ENCODE data around the gene STK25. TPM values are rescaled to one million over a fixed set of nuclear protein-coding genes. Genes with fewer than 3 reads are reported as not detected.

Gene STK25
- total RNA-seq, 4 donors from 2014 or later: 407 to 555 (median 524) TPM

DNA sequence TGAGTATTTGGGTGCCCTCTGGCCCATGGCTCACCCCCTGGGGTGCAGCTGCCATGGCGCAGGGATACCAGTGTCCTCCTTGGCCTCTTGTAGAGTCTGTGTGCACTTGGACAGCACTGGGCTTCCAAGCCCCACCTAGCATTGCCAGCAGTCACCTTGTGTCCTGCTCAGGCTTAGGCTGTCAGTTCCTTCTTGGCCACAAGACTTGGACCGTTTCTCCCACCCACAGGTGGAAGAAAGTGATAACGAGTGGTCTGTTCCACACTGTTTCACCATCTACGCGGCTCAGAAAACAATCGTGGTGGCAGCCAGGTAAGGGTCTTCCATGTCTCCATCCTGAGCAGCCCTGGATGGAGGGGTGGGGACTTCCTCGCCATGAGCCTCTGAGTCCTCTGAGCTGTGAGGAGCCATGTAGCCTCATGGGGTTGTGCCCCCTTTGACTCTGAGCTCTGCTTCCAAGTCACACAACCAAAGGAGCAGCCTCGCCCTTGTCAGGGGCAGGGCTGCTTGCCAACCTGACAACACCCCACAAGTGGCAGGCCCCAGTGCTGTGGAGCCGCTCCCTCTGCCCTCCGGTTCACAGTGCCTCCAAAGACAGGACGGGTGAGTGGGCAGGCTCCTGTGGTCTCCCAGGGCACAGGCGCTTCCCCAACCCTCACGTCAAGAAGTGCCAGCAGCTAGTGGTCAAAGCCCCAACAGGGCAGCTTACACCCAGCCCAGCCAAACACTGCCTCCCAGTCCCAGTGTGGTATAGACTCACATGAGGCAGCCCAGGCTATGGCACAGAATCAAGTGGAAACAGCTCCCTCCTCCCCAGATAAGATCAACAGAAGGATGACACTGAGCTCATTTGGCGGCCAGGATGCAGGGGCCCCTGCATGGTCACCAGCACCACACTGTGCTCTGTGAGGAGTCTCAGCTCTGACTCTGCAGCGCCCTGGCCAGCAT is 18.4 kb downstream of the STK25 start:
- no peak for TF ChIP-seq POLR2A (IDR thresholded peaks at IDR 0.05)
- TF ChIP-seq, protein P1, sequence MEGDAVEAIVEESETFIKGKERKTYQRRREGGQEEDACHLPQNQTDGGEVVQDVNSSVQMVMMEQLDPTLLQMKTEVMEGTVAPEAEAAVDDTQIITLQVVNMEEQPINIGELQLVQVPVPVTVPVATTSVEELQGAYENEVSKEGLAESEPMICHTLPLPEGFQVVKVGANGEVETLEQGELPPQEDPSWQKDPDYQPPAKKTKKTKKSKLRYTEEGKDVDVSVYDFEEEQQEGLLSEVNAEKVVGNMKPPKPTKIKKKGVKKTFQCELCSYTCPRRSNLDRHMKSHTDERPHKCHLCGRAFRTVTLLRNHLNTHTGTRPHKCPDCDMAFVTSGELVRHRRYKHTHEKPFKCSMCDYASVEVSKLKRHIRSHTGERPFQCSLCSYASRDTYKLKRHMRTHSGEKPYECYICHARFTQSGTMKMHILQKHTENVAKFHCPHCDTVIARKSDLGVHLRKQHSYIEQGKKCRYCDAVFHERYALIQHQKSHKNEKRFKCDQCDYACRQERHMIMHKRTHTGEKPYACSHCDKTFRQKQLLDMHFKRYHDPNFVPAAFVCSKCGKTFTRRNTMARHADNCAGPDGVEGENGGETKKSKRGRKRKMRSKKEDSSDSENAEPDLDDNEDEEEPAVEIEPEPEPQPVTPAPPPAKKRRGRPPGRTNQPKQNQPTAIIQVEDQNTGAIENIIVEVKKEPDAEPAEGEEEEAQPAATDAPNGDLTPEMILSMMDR (IDR thresholded peaks at IDR 0.05 in 4 of 5, conservative IDR thresholded peaks at IDR 0.05 in 1 of 5): no peak
- Histone ChIP-seq H3K36me3 (peaks cover 0 to 22% of the 10 kb centered on the region in 2 donors), H3K4me1 (no peaks in the 10 kb centered on the region), H3K27me3 (no peaks in the 10 kb centered on the region), H3K27ac (no peak overlapping the region), H3K4me3 (no peak overlapping the region), H3K9me3 (no peaks in the 10 kb centered on the region)
- ATAC-seq: no peak
- intact Hi-C loops (cut with DNase I; ENCODE audit: low total_unique reads) (loop anchor here (10.0 kb wide), 1 partner anchor 405 kb away; no protein-coding TSS in a partner anchor), in situ Hi-C loops (cut with MboI; ENCODE audit: low sequenced_read_pairs in 4 of 4) (no loop called here)
- no peak for DNase-seq

DNA sequence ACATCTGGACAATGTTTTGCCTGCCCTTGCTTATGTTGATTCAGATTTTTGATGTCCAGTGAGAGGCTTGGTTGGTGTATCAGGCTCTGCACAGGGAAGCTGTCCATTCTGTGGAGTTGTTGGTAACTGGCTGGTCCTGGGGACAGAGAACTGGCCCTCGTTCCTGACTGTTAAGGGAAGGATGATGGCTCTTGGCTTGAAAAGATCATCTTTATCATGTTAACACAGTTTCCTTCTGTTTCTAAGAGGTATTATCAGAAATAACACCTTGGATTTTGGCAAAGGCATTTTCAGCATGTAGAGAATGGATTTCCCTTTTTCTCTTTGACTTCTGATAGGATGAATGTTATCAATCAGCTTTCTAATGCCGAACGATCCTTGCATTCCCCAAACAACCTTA is 19.3 kb downstream of the STK25 start:
- no peak overlapping the region for H3K27ac ChIP-seq
- in situ Hi-C loops (cut with MboI; ENCODE audit: low sequenced_read_pairs in 4 of 4): no loop called here
- DNase-seq (no peak), ATAC-seq (no peak)
- no peaks in the 10 kb centered on the region for H3K27me3 ChIP-seq
- no peak overlapping the region for H3K4me3 ChIP-seq
- peaks cover 0 to 13% of the 10 kb centered on the region in 2 donors for H3K36me3 ChIP-seq
- H3K4me1 ChIP-seq: no peaks in the 10 kb centered on the region
- no peaks in the 10 kb centered on the region for H3K9me3 ChIP-seq
- intact Hi-C loops (cut with DNase I; ENCODE audit: low total_unique reads): loop anchor here (10.0 kb wide), 1 partner anchor 404 kb away; no protein-coding TSS in a partner anchor
- TF ChIP-seq, protein P1 (IDR thresholded peaks at IDR 0.05 in 4 of 5, conservative IDR thresholded peaks at IDR 0.05 in 1 of 5): no peak
- TF ChIP-seq POLR2A (IDR thresholded peaks at IDR 0.05): no peak

DNA sequence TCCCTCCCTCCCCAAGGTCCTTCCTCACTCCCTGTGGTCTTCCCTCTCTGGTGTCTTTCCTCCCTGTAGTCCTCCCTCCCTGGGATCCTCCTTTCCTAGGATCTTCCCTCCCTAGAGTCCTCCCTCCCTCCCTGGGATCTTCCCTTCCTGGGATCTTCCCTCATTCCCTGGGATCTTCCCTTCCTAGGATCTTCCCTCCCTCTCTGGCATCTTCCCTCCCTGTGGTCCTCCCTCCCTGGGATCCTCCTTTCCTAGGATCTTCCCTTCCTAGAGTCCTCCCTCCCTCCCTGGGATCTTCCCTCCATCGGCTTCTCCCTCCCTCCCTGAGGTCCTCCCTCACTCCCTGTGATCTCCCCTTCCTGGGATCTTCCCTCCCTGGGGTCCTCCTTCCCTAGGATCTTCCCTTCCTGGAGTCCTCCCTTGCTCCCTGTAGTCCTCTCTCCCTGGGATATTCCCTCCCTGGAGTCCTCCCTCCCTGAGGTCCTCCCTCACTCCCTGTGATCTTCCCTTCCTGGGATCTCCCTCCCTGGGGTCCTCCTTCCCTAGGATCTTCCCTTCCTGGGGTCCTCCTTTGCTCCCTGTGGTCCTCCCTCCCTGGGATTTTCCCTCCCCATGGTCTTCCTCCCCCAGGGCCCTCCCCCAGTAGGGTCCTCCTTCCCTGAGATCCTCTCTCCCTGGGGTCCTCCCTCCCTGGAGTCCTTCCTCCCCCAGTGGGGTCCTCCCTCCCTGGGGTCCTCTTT is 23.0 kb downstream of the STK25 start:
- TF ChIP-seq POLR2A (IDR thresholded peaks at IDR 0.05): no peak
- TF ChIP-seq, protein P1 (IDR thresholded peaks at IDR 0.05 in 4 of 5, conservative IDR thresholded peaks at IDR 0.05 in 1 of 5): no peak
- H3K4me1 ChIP-seq: no peaks in the 10 kb centered on the region
- DNase-seq: no peak
- intact Hi-C loops (cut with DNase I; ENCODE audit: low total_unique reads) (loop anchor here (10.0 kb wide), 1 partner anchor 401 kb away; no protein-coding TSS in a partner anchor), in situ Hi-C loops (cut with MboI; ENCODE audit: low sequenced_read_pairs in 4 of 4) (no loop called here)
- no peak overlapping the region for H3K27ac ChIP-seq
- no peak overlapping the region for H3K4me3 ChIP-seq
- no peaks in the 10 kb centered on the region for H3K9me3 ChIP-seq
- no peaks in the 10 kb centered on the region for H3K27me3 ChIP-seq
- no peaks in the 10 kb centered on the region for H3K36me3 ChIP-seq
- ATAC-seq: no peak

DNA sequence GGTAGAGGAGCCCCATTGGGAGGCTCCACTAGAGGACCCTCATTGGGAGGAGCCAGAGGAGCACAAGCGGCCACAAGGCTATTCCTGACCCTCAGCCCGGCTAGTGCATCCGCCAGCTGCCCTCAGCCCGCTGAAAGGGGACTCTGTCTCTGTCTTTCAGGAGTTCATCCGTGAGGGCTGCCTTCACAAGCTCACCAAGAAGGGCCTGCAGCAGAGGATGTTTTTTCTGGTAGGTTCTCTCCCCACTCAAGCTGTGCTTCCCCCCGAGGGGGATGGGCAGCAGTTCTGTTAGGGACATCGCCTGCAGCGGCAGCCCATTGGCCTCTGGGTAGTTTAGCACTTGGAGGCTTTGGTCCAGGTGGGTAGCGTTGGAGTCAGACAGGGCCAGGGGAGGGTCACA is 25.1 kb downstream of the STK25 start:
- no peaks in the 10 kb centered on the region for H3K4me1 ChIP-seq
- H3K27ac ChIP-seq: no peak overlapping the region
- in situ Hi-C loops (cut with MboI; ENCODE audit: low sequenced_read_pairs in 4 of 4) (no loop called here), intact Hi-C loops (cut with DNase I; ENCODE audit: low total_unique reads) (loop anchor here (10.0 kb wide), 1 partner anchor 399 kb away; no protein-coding TSS in a partner anchor)
- no peaks in the 10 kb centered on the region for H3K27me3 ChIP-seq
- H3K4me3 ChIP-seq: no peak overlapping the region
- TF ChIP-seq, protein P1 (IDR thresholded peaks at IDR 0.05 in 4 of 5, conservative IDR thresholded peaks at IDR 0.05 in 1 of 5): no peak
- no peak for TF ChIP-seq POLR2A (IDR thresholded peaks at IDR 0.05)
- peaks cover 0 to 5% of the 10 kb centered on the region in 2 donors for H3K36me3 ChIP-seq
- DNase-seq (no peak), ATAC-seq (no peak)
- H3K9me3 ChIP-seq: no peaks in the 10 kb centered on the region
